Neural progenitor cell (in vitro differentiated cells): Measurements from ENCODE around the gene CFAP74. TPM values are rescaled to one million over a fixed set of nuclear protein-coding genes. Genes with fewer than 3 reads are reported as not detected.
A peak's percentile ranks its signal among the peaks of the same experiment; 100 is the strongest.

Source experiments
- DNase-seq: peaks from one replicate; pipeline ENCODE4 v3.0.0-alpha.2; 2016; ENCODE audit warnings: low spot score
- H2AFZ ChIP-seq: fragments of 200-600 bp; sonication (generic); replicated peaks from 2 replicates; pipeline ENCODE4 v1.6.1; 2016; ENCODE audit warnings: antibody characterized with exemption
- H3F3A ChIP-seq: fragments of 200-600 bp; sonication (generic); 2 replicates; pipeline ENCODE4 v1.6.1; 2016; ENCODE audit warnings: antibody characterized with exemption, low read depth
- H3K27ac ChIP-seq: fragments of 200-600 bp; sonication (generic); 2 replicates; pipeline ENCODE4 v1.5.1; 2016; ENCODE audit warnings: mild to moderate bottlenecking
- H3K27me3 ChIP-seq: fragments of 200-600 bp; sonication (generic); 2 replicates; pipeline ENCODE4 v1.6.1; 2016; ENCODE audit warnings: mild to moderate bottlenecking, moderate library complexity
- H3K36me3 ChIP-seq: fragments of 200-600 bp; sonication (generic); 2 replicates; pipeline ENCODE4 v1.5.1; 2016
- H3K4me1 ChIP-seq: fragments of 200-600 bp; sonication (generic); 2 replicates; pipeline ENCODE4 v1.6.1; 2016; ENCODE audit warnings: mixed run types
- H3K4me2 ChIP-seq: fragments of 200-600 bp; sonication (generic); 2 replicates; pipeline ENCODE4 v1.6.1; 2016
- H3K4me3 ChIP-seq: fragments of 200-600 bp; sonication (generic); 2 replicates; pipeline ENCODE4 v1.5.1; 2016
- H3K79me2 ChIP-seq: fragments of 200-600 bp; sonication (generic); 2 replicates; pipeline ENCODE4 v1.6.1; 2016; ENCODE audit warnings: low read depth
- H3K9ac ChIP-seq: fragments of 200-600 bp; sonication (generic); 2 replicates; pipeline ENCODE4 v1.6.1; 2016
- H3K9me3 ChIP-seq: fragments of 200-600 bp; sonication (generic); 2 replicates; pipeline ENCODE4 v1.5.1; 2016; ENCODE audit warnings: low read depth
- H4K20me1 ChIP-seq: fragments of 200-600 bp; sonication (generic); 2 replicates; pipeline ENCODE4 v1.6.1; 2016; ENCODE audit warnings: low read depth
- H3K27ac Mint-ChIP-seq: 3 replicates; pipeline ENCODE4 v1.8.0; 2021; ENCODE audit warnings: mixed read lengths
- H3K27me3 Mint-ChIP-seq: 2 replicates; pipeline ENCODE4 v1.8.0; 2022; ENCODE audit warnings: low read depth, mild to moderate bottlenecking, inconsistent platforms, moderate library complexity, mixed read lengths; ENCODE audit not compliant: insufficient read depth
- H3K36me3 Mint-ChIP-seq: 3 replicates; pipeline ENCODE4 v1.8.0; 2021; ENCODE audit warnings: mixed read lengths
- H3K4me1 Mint-ChIP-seq: 3 replicates; pipeline ENCODE4 v1.8.0; 2021; ENCODE audit warnings: mixed read lengths
- H3K4me3 Mint-ChIP-seq: 3 replicates; pipeline ENCODE4 v1.8.0; 2021; ENCODE audit warnings: mild to moderate bottlenecking, moderate library complexity, mixed read lengths
- H3K9me3 Mint-ChIP-seq: 3 replicates; pipeline ENCODE4 v1.8.0; 2020; ENCODE audit warnings: mixed read lengths
- EZH2 ChIP-seq: fragments of 200-600 bp; sonication (generic); IDR thresholded peaks from 2 replicates; pipeline ENCODE4 v1.6.1; 2017; ENCODE audit warnings: antibody characterized with exemption, mild to moderate bottlenecking, moderate library complexity
- EZH2phosphoT487 ChIP-seq: fragments of 200-600 bp; sonication (generic); IDR thresholded peaks from 2 replicates; pipeline ENCODE4 v1.6.1; 2017; ENCODE audit warnings: antibody characterized with exemption
- total RNA-seq: library from RNA; depleted of rRNA; stranded (reverse); fragments of >200 nt; gene quantifications from 2 replicates; pipeline ENCODE4 v1.2.3, GENCODE V29; 2015; ENCODE audit warnings: low replicate concordance
- TF ChIP-seq, protein P1 (sequence below): fragments of 200-600 bp; sonication (generic); IDR thresholded peaks from 2 replicates; pipeline ENCODE4 v1.5.1; 2017; ENCODE audit warnings: antibody characterized with exemption, mild to moderate bottlenecking

The CFAP74 gene, protein sequence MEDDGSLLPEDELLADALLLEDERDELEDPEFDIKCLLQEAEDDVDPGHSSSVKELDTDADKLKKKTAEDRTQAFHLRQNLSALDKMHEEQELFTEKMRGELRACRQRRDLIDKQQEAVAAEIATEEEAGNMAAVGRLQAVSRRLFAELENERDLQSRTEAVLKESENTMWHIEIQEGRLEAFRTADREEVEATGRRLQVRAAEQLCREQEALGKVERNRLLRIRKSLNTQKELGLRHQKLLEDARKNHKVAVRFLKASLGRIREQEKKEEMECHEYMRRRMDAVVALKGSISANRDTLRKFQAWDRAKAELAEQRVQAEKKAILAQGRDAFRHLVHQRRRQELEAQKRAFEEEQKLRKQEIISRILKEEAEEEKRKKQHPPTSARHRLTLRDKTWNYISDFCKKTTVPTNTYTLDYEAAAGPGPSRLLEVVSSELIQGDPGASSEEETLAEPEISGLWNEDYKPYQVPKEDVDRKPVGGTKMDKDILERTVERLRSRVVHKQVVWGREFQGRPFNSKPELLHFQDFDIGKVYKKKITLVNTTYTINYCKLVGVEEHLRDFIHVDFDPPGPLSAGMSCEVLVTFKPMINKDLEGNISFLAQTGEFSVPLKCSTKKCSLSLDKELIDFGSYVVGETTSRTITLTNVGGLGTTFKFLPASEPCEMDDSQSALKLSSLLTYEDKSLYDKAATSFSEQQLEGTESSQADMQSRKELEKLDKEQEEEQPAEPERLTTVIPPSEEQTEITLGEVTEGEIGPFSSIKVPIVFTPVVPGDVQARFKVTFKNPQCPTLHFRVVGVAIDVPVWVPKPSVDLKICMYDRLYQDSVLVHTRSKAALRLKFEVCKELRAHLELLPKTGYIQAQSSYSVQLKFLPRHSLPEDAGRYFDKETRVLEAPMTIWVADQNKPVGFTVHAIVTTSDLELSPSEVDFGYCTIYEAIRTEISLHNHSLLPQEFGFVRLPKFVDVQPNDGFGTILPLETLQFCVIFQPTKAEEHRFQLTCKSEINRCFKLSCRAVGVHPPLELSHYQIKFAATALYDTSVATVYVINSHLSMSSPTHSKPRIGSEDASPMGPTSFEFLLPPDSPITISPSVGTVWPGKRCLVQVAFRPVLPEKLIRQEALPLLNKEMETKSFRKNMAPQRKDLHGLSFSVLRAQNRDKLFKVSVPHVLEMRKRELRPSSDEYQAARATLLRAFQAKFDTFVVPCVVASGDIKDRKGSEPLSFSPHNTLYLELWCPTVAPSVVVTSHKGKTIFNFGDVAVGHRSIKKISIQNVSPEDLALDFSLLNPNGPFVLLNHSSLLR (N-terminal part only)
- 0.19 TPM in 1 of 2 replicates, not detected in the other for total RNA-seq

GRCh38 chr1:2003541-2004131, at the start of gene CFAP74:
TSS of gene CFAP74 (minus strand) at chr1:2003786. CDS start at chr1:1990956, 12,830 bp downstream.
- Histone ChIP-seq H3K9ac (no peak within 1 kb of the TSS), H3K4me2 (peak within 1 kb of the TSS; percentile 77), H3K9me3 (no peaks in the 10 kb centered on the region), H3K4me3 (peak within 1 kb of the TSS; percentile 39), H3K27me3 (peaks cover 10% of the 10 kb centered on the region), H3F3A (peaks cover 3% of the 10 kb centered on the region), H3K36me3 (no peaks in the 10 kb centered on the region), H2AFZ (peak within 1 kb of the TSS; percentile 100), H4K20me1 (no peaks in the 10 kb centered on the region), H3K27ac (no peak within 1 kb of the TSS), H3K4me1 (peaks cover 8% of the 10 kb centered on the region), H3K79me2 (no peaks in the 10 kb centered on the region)
- TF ChIP-seq EZH2phosphoT487 (no peak), EZH2 (no peak)
- TF ChIP-seq, protein P1, sequence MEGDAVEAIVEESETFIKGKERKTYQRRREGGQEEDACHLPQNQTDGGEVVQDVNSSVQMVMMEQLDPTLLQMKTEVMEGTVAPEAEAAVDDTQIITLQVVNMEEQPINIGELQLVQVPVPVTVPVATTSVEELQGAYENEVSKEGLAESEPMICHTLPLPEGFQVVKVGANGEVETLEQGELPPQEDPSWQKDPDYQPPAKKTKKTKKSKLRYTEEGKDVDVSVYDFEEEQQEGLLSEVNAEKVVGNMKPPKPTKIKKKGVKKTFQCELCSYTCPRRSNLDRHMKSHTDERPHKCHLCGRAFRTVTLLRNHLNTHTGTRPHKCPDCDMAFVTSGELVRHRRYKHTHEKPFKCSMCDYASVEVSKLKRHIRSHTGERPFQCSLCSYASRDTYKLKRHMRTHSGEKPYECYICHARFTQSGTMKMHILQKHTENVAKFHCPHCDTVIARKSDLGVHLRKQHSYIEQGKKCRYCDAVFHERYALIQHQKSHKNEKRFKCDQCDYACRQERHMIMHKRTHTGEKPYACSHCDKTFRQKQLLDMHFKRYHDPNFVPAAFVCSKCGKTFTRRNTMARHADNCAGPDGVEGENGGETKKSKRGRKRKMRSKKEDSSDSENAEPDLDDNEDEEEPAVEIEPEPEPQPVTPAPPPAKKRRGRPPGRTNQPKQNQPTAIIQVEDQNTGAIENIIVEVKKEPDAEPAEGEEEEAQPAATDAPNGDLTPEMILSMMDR = no peak
- Mint-ChIP-seq H3K4me3 (peak within 1 kb of the TSS; percentile 77), H3K27ac (no peak within 1 kb of the TSS), H3K36me3 (no peaks in the 10 kb centered on the region), H3K9me3 (no peaks in the 10 kb centered on the region), H3K27me3 (peaks cover 5% of the 10 kb centered on the region), H3K4me1 (peaks cover 17% of the 10 kb centered on the region)
- peak; percentile 93 for DNase-seq

DNA sequence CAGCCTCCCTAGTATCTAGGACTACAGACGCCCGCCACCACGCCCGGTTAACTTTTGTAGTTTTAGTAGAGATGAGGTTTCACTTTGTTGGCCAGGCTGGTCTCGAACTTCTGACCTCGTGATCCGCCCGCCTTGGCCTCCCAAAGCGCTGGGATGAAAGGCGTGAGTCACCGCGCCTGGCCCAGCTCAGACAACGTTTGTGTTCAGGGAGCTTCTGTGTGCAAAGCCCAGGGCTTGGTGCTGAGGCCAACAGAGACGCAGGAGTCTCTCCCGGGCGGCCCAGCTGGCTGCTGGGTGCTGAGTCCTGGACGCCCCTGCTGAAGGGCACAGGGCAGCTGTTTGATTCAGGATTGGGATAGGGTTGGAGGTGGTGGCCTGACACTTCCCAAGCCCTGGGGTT, 49.6 kb upstream of the CFAP74 start:
- peaks cover 46% of the 10 kb centered on the region for H4K20me1 ChIP-seq
- Mint-ChIP-seq H3K36me3 (no peaks in the 10 kb centered on the region), H3K27ac (no peak overlapping the region), H3K4me3 (no peak overlapping the region), H3K9me3 (no peaks in the 10 kb centered on the region), H3K27me3 (peaks cover 35% of the 10 kb centered on the region), H3K4me1 (peaks cover 8% of the 10 kb centered on the region)
- peaks cover 42% of the 10 kb centered on the region for H3K79me2 ChIP-seq
- no peaks in the 10 kb centered on the region for H3K9me3 ChIP-seq
- no peak overlapping the region for H3K27ac ChIP-seq
- H2AFZ ChIP-seq = no peak overlapping the region
- H3K4me2 ChIP-seq = no peak overlapping the region
- no peaks in the 10 kb centered on the region for H3K36me3 ChIP-seq
- peaks cover 18% of the 10 kb centered on the region for H3F3A ChIP-seq
- no peak overlapping the region for H3K4me3 ChIP-seq
- no peak for DNase-seq
- TF ChIP-seq EZH2phosphoT487 = no peak
- TF ChIP-seq, protein P1 = no peak
- TF ChIP-seq EZH2 = no peak
- H3K4me1 ChIP-seq = peaks cover 5% of the 10 kb centered on the region
- peaks cover 24% of the 10 kb centered on the region for H3K27me3 ChIP-seq
- no peak overlapping the region for H3K9ac ChIP-seq

- peak overlapping the region; percentile 20 for H3K4me3 Mint-ChIP-seq
- H4K20me1 ChIP-seq = peaks cover 46% of the 10 kb centered on the region
- DNase-seq = no peak
- H3K36me3 ChIP-seq = no peaks in the 10 kb centered on the region
- peaks cover 18% of the 10 kb centered on the region for H3F3A ChIP-seq
- H3K9me3 Mint-ChIP-seq = no peaks in the 10 kb centered on the region
- H3K27ac Mint-ChIP-seq = no peak overlapping the region
- H3K4me1 Mint-ChIP-seq = peaks cover 8% of the 10 kb centered on the region
- no peak overlapping the region for H3K9ac ChIP-seq
- H3K4me2 ChIP-seq = no peak overlapping the region
- H3K79me2 ChIP-seq = peaks cover 42% of the 10 kb centered on the region
- H3K27ac ChIP-seq = no peak overlapping the region
- H3K4me3 ChIP-seq = no peak overlapping the region
- H3K27me3 ChIP-seq = peaks cover 28% of the 10 kb centered on the region
- peaks cover 5% of the 10 kb centered on the region for H3K4me1 ChIP-seq
- no peaks in the 10 kb centered on the region for H3K36me3 Mint-ChIP-seq
- TF ChIP-seq EZH2phosphoT487 = no peak
- no peak for TF ChIP-seq EZH2
- TF ChIP-seq, protein P1 = no peak
- H3K9me3 ChIP-seq = no peaks in the 10 kb centered on the region
- peaks cover 36% of the 10 kb centered on the region for H3K27me3 Mint-ChIP-seq
- no peak overlapping the region for H2AFZ ChIP-seq
Observed at GRCh38 chr1:2052756-2053155, 49.2 kb upstream of the CFAP74 start.
